H54 (cell line): Measurements from ENCODE around the gene DLL1.
"Not testable (repeated sequence)": the region's sequence is repeated elsewhere in the genome, so short reads cannot be mapped to it uniquely, and the experiment has no call there.

ENCODE experiments used
- DNase-seq: peaks from one replicate; pipeline ENCODE4 v3.0.0; 2011; ENCODE audit warnings: low spot score, mixed read lengths; ENCODE audit not compliant: insufficient read length
- FAIRE-seq: peaks from 3 replicates; lab custom pipeline; 2011; peaks lifted over from hg19 to GRCh38; lab: Jason Lieb, UNC
- POLR2A ChIP-seq: IDR thresholded peaks from 2 replicates; pipeline ENCODE4 v1.6.1; 2011; ENCODE audit warnings: low read depth, mild to moderate bottlenecking, low read length

DLL1 gene

DNA sequence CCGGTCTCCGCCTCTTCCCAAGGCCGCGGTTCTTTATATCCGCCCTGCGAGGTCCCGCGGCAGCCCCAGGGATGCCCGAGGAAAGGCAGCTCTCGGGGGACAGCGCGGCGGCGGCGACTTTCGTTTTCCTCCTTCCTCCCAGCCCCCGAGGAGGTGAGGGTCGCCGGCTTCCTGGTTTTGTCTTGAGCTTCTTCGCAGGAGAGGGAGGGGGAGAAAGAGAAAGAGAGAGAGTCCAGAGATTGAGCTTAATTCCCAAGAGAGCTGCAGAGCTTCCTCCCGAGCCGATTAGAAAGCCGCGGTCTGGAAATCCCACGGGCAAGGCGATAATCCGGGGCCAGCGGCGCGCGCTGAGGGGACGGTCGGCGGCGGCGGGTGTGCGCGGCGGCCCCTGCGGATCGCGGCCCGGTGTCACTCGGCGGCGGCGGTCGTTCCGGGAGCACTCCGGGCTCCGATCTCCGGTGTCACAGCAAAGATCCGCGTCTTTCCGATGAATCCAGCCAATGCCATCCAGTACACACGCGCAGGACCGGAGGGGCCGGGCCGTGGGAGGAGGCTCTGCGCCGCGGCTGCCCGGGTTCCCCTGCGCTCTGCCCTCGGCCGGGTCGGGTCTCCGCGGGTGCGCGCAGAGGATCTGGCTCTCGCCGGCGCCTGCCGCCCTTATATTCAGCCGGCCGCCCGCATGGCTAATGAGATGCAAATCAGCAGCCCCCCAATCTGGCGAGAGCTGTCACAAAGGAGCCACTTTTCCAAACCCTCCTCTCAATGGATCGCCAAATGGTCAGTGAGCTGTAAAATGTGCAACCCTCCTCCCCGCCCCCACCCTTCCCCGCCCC lies at the start of gene DLL1:
Gene DLL1 (minus strand): TSS at position 783 of the 833 bp plus-strand sequence. CDS start 939 bp downstream, outside the sequence.
- FAIRE-seq (no peak), DNase-seq (peak; percentile 24)
- TF ChIP-seq POLR2A, result no peak

- FAIRE-seq, DNase-seq: not testable (repeated sequence)
These were observed 44.3 kb upstream of the DLL1 start for GRCh38 chr6:170335199-170335598.

DNA sequence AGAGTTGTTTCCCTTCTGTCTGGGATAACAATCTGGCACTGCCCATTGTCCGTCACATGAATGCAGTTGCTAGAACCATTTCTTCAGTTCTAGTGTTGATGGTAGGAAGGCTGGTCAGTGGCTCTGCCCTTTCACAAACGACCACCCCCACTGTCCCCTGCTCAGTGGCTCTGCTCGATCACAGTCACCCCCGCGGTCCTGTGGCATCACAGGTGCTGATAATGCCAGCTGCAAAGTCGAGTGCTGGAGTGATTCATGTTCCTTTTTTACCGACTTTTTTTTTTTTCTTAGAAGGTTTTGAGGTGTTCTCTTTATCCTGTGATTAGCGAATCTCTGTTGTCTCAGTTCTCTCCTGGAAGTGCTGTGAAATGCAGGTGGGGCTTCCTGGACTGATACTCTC lies 38.4 kb upstream of the DLL1 start:
- DNase-seq (no peak), FAIRE-seq (no peak)
- TF ChIP-seq POLR2A, result no peak

- no peak for TF ChIP-seq POLR2A
- DNase-seq (no peak), FAIRE-seq (no peak)
These were observed 26.8 kb upstream of the DLL1 start for GRCh38 chr6:170317718-170318117.

- TF ChIP-seq POLR2A, result no peak
- DNase-seq (no peak), FAIRE-seq (no peak)
These were observed 26.2 kb upstream of the DLL1 start for GRCh38 chr6:170317076-170317475.

GRCh38 chr6:170316071-170316470 lies 25.2 kb upstream of the DLL1 start:
- no peak for TF ChIP-seq POLR2A
- FAIRE-seq, result no peak
- DNase-seq, result no peak

GRCh38 chr6:170314983-170315382 lies 24.1 kb upstream of the DLL1 start:
- TF ChIP-seq POLR2A, result no peak
- no peak for DNase-seq
- no peak for FAIRE-seq

- DNase-seq (no peak), FAIRE-seq (no peak)
- TF ChIP-seq POLR2A, result no peak
These were observed 22.9 kb upstream of the DLL1 start for GRCh38 chr6:170313716-170314295.

DNA sequence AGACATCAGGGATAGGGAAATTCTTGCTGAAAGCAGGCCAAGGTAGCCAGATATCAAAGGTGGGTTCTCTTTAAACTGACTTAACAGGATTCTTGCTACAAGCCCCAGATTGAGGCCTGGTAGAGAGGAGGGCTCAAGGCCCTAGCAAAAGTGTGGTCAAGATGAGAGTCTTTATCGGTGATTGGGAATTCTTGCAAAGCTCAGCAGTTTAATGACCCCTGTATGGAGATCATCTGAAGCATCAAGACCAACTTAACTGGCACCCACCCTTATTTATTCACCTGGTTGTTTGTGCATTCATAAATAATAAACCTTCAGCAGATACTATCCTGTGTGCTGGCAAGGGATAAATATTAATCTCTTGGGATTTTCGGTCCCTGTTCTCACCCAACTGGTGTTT lies 22.0 kb upstream of the DLL1 start:
- no peak for TF ChIP-seq POLR2A
- DNase-seq (no peak), FAIRE-seq (no peak)

- TF ChIP-seq POLR2A, result no peak
- DNase-seq, result no peak
- no peak for FAIRE-seq
These were observed 20.8 kb upstream of the DLL1 start for GRCh38 chr6:170311696-170312095.

GRCh38 chr6:170308761-170309160 lies 17.9 kb upstream of the DLL1 start:
- no peak for DNase-seq
- no peak for FAIRE-seq
- no peak for TF ChIP-seq POLR2A

GRCh38 chr6:170307080-170307545 lies 16.2 kb upstream of the DLL1 start:
- FAIRE-seq (no peak), DNase-seq (no peak)
- no peak for TF ChIP-seq POLR2A

DNA sequence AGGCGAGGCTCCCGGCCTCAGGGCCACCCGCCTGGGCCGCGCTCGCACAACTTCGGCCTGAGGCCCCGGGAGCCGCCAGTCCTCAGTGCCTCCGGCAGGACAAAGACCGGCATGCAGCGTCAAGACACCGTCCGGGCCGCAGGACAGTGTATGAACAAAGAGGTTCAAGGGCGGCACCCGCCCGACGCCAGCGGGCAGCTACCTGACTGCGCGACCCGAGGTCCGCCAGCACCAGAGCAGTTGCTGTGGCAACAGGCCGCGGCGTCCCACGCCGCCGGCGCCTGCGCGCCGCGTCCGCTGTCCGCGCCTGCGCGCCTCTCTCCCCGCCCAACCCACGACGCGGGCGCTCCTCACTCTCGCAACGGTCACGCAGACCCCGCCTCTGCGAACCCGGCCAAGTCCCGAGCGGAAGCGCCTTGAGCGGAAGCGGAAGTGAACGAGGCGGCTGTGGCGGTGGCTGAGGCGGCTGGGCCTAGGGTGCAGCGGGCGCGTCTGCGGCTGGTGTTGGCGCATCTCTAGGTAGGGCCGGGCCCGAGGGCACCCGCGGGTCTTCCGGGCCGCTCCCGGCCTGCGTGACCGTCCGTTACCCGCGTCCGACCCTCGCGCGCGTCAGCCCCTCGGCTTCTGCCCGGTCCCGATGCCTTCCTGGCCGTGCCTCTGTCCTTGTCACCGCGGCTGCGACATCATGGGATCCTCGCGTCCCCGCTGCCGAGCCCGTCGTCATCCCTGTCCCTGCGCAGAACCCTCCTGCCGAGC lies 15.6 kb upstream of the DLL1 start, which contains the start of gene FAM120B:
Gene FAM120B (plus strand): TSS at position 435 of the 756 bp plus-strand sequence. CDS start 10,633 bp downstream, outside the sequence.
- FAIRE-seq (no peak), DNase-seq (peak; percentile 91)
- TF ChIP-seq POLR2A, result peak; percentile 87

DNA sequence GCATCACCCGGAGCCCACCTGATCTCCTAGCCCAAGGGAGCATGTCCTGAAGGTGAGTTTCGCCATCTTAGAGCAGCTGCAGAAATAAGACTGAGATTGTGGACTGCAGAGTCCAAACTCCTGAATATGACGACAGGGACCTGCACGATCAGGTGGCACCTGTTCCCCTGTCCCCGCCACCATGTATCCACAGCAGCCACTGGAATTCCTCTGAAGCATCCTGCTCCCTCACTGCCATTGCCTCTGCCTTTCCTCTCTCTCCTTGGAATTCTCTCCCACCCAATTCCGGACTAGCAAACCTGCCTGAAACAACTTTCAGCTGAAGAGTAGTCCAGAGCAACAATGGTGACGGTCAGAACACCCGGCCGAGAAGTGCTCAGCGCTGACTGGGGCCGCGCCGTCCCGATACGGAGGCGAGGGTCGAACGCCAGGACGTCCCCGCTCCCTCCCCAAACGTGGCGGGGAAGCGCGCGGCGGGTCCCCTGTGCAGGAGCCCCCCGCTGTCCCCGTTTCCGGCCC lies 15.0 kb upstream of the DLL1 start:
- FAIRE-seq, result no peak
- DNase-seq, result no peak
- TF ChIP-seq POLR2A, result no peak
